MM.1S (cell line): ENCODE measurements around the gene SKA1.

ENCODE experiments used
- EZH2 ChIP-seq: fragments of 300-600 bp; sonication (generic); optimal IDR thresholded peaks from 2 replicates; pipeline ENCODE3; 2017; ENCODE audit warnings: low read depth, mild to moderate bottlenecking, antibody characterized with exemption, low read length, mixed read lengths
- EZH2phosphoT487 ChIP-seq: fragments of 300-600 bp; sonication (generic); IDR thresholded peaks from 2 replicates; pipeline ENCODE4 v1.6.1; 2018; ENCODE audit warnings: antibody characterized with exemption, low read length
- TF ChIP-seq, protein P1 (sequence below): fragments of 300-600 bp; sonication (generic); IDR thresholded peaks from 2 replicates; pipeline ENCODE4 v1.5.1; 2016; ENCODE audit warnings: antibody characterized with exemption, low read length, mixed read lengths

DNA sequence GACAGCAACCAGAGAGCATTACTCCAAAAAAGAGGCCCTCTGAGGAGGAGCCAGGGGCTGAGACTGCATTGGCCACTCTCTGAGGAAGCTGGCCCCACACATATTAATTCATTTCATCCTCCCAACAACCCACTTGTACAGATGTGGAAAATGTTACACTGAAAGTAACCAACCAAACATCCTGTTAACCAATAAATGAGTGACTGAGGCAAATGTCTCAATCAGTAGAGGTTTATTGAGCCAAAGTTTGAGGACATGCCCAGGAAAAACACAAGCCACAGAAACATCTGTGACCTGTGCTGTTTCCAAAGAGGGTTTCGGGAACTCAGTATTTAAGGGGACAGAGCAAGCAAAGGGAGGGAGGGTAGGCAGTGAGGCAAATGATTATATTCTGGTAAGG, 53.0 kb downstream of the SKA1 start:
- TF ChIP-seq, protein P1, sequence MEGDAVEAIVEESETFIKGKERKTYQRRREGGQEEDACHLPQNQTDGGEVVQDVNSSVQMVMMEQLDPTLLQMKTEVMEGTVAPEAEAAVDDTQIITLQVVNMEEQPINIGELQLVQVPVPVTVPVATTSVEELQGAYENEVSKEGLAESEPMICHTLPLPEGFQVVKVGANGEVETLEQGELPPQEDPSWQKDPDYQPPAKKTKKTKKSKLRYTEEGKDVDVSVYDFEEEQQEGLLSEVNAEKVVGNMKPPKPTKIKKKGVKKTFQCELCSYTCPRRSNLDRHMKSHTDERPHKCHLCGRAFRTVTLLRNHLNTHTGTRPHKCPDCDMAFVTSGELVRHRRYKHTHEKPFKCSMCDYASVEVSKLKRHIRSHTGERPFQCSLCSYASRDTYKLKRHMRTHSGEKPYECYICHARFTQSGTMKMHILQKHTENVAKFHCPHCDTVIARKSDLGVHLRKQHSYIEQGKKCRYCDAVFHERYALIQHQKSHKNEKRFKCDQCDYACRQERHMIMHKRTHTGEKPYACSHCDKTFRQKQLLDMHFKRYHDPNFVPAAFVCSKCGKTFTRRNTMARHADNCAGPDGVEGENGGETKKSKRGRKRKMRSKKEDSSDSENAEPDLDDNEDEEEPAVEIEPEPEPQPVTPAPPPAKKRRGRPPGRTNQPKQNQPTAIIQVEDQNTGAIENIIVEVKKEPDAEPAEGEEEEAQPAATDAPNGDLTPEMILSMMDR = no peak
- no peak for TF ChIP-seq EZH2phosphoT487
- no peak for TF ChIP-seq EZH2
